ENCODE results near the gene ACACB. TPM values are rescaled to one million over a fixed set of nuclear protein-coding genes. Genes with fewer than 3 reads are reported as not detected.

The ACACB gene
- total and polyA plus RNA-seq, 8 donors = 12.5 to 21.3 (median 15.8) TPM

DNA sequence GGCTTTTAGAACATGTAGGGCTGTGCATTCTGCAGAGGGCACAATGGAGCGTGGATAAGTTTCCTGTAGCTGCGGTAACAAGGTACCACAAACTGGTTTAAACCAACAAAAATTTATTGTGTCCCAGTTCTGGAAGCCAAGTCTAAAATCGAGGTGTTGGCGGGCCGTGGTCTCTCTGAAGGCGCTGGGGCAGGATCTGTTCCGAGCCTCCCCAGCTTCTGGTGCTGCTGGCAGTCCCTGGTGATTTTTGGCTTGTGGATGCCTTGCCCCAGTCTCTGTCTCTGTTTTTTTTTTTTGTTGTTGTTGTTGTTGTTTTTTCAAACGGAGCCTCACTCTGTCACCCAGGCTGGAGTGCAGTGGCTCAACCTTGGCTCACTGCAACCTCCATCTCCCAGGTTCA is 77.5 kb downstream of the ACACB start:
- Histone ChIP-seq H3K9me3 (no peaks in the 10 kb centered on the region), H3K27me3 (no peaks in the 10 kb centered on the region), H3K4me3 (no peak overlapping the region), H3K27ac (no peak overlapping the region), H3K36me3 (peaks cover 0 to 60% of the 10 kb centered on the region in 2 donors), H3K4me1 (no peaks in the 10 kb centered on the region)
- TF ChIP-seq CTCF (IDR thresholded peaks at IDR 0.05) = no peak
- intact Hi-C loops (cut with DNase I) = no loop called here
- DNase-seq (no peak), ATAC-seq (no peak)

DNA sequence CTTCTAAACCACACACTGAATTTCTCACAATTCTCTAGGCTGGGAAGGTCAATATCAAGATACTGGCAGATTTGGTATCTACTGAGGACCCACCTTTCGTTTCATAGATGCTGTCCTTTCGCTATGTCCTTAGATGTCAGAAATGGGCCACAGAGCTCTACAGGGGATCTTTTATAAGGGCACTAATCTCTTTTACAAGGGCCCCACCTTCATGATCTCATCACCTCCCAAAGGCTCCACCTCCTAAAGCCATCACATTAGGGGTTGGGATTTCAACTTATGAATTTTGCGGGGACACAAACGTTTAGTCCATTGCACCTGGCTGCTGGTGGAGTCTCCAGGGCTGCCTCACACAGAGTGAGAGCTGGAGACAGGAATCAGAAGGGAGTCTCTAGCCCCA is 79.9 kb downstream of the ACACB start:
- Histone ChIP-seq H3K4me3 (no peak overlapping the region), H3K27ac (no peak overlapping the region), H3K27me3 (no peaks in the 10 kb centered on the region), H3K36me3 (peaks cover 0 to 44% of the 10 kb centered on the region in 2 donors), H3K9me3 (no peaks in the 10 kb centered on the region), H3K4me1 (no peaks in the 10 kb centered on the region)
- TF ChIP-seq CTCF (IDR thresholded peaks at IDR 0.05) = no peak
- no peak for DNase-seq
- ATAC-seq = no peak
- intact Hi-C loops (cut with DNase I) = no loop called here

DNA sequence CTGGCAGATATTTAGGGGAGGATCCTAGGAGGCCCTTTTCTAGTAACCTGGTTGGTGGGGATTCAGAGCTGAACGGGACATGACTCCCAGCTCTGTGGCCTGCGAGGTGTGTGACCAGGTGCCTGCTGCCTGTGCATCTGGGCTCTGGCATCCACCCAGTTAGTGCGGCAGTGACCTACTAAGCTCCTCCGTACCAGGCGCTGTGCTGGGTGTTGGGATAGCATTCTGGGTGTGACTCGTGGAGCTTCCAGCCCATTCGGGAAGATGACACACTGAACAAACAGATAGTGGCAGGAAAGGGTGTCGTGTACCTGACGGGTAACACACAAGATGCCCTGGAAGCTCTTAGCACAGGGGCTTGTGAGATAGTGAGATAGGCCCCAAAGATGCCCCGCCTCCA is 80.9 kb downstream of the ACACB start:
- H3K4me3 ChIP-seq = no peak overlapping the region

DNA sequence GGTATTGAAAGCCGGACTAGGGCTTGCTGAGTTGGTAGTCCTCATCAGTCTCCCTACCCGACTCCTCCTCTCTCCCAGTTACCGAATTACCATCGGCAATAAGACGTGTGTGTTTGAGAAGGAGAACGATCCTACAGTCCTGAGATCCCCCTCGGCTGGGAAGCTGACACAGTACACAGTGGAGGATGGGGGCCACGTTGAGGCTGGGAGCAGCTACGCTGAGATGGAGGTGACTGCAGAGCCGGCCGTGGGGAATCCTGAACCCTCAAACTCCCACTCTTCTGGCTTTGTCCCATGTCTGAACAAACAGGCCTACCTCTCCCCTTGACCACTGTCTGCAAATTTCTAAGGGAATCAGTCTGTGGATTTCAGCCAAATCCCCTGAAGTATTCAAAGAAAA is 82.9 kb downstream of the ACACB start:
- Histone ChIP-seq H3K4me3 (no peak overlapping the region), H3K27ac (no peak overlapping the region), H3K9me3 (no peaks in the 10 kb centered on the region), H3K27me3 (no peaks in the 10 kb centered on the region), H3K36me3 (peaks cover 0 to 33% of the 10 kb centered on the region in 2 donors), H3K4me1 (no peaks in the 10 kb centered on the region)
- TF ChIP-seq CTCF (IDR thresholded peaks at IDR 0.05) = no peak
- intact Hi-C loops (cut with DNase I) = no loop called here
- DNase-seq = no peak
- no peak for ATAC-seq

More for the DNA sequence above, 80.9 kb downstream of the ACACB start:
- Histone ChIP-seq H3K36me3 (peaks cover 0 to 40% of the 10 kb centered on the region in 2 donors), H3K27ac (no peak overlapping the region), H3K27me3 (no peaks in the 10 kb centered on the region), H3K4me1 (no peaks in the 10 kb centered on the region), H3K9me3 (no peaks in the 10 kb centered on the region)
- ATAC-seq = no peak
- no peak for TF ChIP-seq CTCF (IDR thresholded peaks at IDR 0.05)
- intact Hi-C loops (cut with DNase I) = no loop called here
- no peak for DNase-seq

- Histone ChIP-seq H3K4me3 (no peak overlapping the region), H3K36me3 (peaks cover 0 to 24% of the 10 kb centered on the region in 2 donors), H3K4me1 (no peaks in the 10 kb centered on the region), H3K27me3 (no peaks in the 10 kb centered on the region), H3K9me3 (no peaks in the 10 kb centered on the region), H3K27ac (no peak overlapping the region)
- DNase-seq (no peak), ATAC-seq (no peak)
- TF ChIP-seq CTCF (IDR thresholded peaks at IDR 0.05) = no peak
- intact Hi-C loops (cut with DNase I) = no loop called here
Observed at GRCh38 chr12:109200825-109201495, 84.6 kb downstream of the ACACB start.
